H1 (cell line): Measurements from ENCODE around the gene ABL1. TPM values are rescaled to one million over a fixed set of nuclear protein-coding genes. Genes with fewer than 3 reads are reported as not detected.

Source experiments
- CBX5 ChIP-seq: fragments of 300-800, 300-1000 bp; sonication (generic); IDR thresholded peaks from 2 replicates; pipeline ENCODE4 v1.7.1; 2016; ENCODE audit warnings: antibody characterized with exemption, low read length, low read depth
- KDM4A ChIP-seq: IDR thresholded peaks from one replicate; pipeline ENCODE4 v1.7.1; 2012; ENCODE audit warnings: low read depth, mild to moderate bottlenecking, moderate library complexity, low read length, inconsistent platforms; ENCODE audit not compliant: severe bottlenecking
- polyA plus RNA-seq, 7 experiments: library from polyadenylated mRNA; depleted of rRNA in 3 of 7; stranded (reverse) in 5 of 7; unstranded in 2 of 7; fragments of >200 nt in 5 of 7; fragments of 200-250 nt in 2 of 7; gene quantifications; 1 replicate in 5 of 7; 2 replicates in 1 of 7; 4 replicates in 1 of 7; pipeline versions ENCODE4 v1.2.1 to v1.2.3, GENCODE V29; 2011 to 2013; ENCODE audit warnings: missing spikeins in 2 of 7, mixed read lengths in 2 of 7
- total RNA-seq: library from RNA; stranded (reverse); fragmentation: NEBNext Ultra II Directional; extraction: Animal tissue kit (Norgen Biotek cat#: 25700); gene quantifications from 2 replicates; pipeline ENCODE4 v1.2.1, GENCODE V29; 2021
- TF ChIP-seq, protein P1 (sequence below): IDR thresholded peaks from 2 replicates; pipeline ENCODE4 v1.6.1; 2012; ENCODE audit warnings: inconsistent platforms

ABL1 gene
- total and polyA plus RNA-seq, 2 of the 8 experiments (the other 6 are each of a cell fraction or from before 2014, with no cell fraction given): 35.3 to 104 TPM

DNA sequence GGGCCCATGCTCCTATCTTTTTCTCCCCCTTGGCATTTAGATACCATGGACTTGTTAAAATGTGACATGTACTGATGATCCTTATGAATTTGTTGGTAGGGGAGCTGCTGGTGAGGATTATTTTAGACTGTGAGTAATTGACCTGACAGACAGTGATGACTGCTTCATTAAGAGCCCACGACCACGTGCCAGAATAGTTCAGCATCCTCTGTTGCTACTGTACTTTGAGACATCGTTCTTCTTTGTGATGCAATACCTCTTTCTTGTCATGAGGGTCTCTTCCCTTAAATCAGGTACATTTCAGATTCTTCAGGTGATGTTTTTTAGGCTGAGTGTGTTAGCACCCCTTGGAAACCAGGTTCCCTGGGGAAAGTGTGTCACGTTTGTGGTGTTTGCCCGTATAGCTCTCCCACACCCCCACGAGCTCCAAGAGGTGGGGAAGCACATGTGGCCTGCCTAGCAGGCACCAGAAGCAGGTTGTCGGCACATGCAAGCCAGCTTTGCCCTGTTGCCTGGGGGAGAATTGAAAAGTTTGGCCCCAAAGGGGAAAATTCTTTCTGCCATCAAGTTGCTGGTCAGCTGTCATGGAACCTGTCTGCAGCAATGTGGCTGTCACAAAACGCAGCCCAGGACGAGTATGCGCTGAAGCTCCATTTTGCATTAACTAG lies 36.5 kb downstream of the ABL1 start (continued):
- TF ChIP-seq CBX5 (no peak), KDM4A (no peak)
- TF ChIP-seq, protein P1, sequence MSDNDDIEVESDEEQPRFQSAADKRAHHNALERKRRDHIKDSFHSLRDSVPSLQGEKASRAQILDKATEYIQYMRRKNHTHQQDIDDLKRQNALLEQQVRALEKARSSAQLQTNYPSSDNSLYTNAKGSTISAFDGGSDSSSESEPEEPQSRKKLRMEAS: no peak
